ENCODE data around the gene LIPC.

LIPC gene

GRCh38 chr15:58501636-58502188 lies 69.9 kb downstream of the LIPC start:
- no peak for DNase-seq

- DNase-seq, result no peak
Observed at GRCh38 chr15:58503139-58504027, 71.6 kb downstream of the LIPC start.

DNA sequence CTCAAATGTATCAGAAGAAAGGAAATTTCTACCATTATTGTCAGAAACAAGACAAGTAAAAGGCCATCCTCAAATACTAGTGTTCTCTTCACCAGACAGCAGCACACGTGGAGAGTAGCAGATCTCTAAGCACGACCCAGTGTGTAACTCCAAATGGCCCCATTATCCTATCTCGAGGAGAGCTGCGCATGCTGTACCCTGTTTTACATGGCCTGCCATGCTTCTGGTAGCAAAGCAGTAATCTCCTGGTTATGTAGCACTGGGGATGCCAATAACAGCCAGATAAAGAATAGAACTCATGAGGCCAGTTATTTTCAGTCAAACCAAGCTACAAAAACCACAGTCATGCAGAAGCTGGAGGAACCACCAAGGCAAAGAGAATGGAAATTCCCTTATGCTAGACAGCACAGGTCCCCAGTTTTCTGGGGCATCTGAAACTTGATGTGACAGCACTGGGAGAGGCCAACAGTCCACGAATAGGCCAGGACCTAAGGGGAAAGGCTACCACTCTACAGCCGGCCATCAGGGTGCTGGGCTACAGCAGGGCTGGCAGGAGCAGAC lies 73.0 kb downstream of the LIPC start:
- DNase-seq, result no peak

DNA sequence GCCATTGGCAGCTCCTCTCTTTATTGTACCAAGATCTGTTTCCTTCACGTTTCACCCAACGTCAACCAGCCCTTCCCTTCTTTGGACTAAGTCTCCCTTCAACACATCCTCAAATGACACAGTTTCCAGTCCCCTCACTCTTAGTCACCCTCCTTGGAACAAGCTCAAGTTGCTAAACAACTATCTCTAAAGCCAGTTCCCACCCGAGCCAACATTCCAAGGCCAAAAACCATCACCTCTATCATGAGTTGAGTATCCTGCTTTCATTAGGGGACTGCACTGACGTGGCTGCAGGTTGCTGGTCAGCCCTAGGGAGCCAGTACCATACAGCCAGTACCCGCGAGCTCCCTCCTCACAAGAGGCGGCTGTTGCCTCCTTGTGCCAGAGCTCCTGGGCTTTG lies 73.8 kb downstream of the LIPC start:
- no peak for DNase-seq

DNA sequence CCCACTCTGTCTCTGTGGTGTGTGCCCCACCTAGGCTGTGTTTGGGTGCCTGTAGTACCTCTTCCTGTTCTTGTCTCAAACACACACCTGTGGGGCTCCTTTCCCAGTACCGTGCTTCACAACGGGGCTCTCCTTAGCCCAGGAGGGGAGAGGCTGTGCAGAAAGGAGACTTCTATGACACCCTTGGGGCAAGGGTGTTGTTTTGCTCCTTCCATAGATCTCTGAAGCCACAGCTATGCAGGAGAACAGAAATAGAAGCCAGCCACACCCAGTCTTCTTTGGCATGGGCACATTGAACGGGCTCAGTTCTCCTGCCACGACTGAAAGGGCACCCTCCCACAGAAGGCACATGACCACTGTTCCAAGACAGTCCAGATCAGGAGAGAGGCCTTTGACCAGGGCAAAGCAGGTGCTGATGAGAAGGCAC lies 74.3 kb downstream of the LIPC start:
- no peak for DNase-seq

DNA sequence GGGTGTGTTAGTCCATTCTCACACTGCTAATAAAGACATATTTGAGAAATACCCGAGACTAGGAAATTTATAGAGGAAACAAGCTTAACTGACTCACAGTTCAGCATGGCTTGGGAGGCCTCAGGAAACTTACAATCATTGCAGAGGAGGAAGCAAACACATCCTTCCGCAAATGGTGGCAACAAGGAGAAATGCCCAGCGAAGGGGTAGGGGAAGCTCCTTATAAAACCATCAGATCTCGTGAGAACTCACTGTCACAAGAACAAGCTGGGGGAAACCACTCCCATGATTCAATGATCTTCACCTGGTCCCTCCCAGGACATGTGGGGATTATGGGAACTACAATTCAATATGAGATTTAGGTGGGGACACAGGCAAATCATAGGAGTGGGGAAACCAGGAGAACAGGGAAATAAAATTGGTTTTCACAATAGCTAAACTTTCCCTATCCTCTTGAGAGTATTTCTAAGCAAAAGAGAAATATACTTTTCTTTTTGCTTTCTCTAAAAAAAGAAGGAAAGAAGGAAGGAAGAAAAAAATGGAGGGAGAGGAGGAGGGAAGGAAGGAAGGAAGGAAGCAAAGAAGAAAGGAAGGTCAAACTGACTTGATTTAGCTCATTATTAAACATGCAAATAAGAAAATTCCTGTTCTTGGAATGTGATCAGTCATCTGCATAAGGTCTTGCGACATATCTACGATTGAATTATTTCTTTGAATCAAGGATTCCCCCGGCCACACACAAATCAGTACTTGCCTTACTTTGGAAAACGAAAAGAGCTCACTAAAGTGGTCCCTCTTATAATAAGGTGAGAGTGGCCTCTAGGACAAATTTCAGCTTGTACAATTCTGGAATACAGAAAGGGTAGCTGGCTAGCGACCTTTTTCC lies 75.2 kb downstream of the LIPC start:
- no peak for DNase-seq

GRCh38 chr15:58509556-58509955 lies 77.8 kb downstream of the LIPC start:
- DNase-seq, result no peak

DNA sequence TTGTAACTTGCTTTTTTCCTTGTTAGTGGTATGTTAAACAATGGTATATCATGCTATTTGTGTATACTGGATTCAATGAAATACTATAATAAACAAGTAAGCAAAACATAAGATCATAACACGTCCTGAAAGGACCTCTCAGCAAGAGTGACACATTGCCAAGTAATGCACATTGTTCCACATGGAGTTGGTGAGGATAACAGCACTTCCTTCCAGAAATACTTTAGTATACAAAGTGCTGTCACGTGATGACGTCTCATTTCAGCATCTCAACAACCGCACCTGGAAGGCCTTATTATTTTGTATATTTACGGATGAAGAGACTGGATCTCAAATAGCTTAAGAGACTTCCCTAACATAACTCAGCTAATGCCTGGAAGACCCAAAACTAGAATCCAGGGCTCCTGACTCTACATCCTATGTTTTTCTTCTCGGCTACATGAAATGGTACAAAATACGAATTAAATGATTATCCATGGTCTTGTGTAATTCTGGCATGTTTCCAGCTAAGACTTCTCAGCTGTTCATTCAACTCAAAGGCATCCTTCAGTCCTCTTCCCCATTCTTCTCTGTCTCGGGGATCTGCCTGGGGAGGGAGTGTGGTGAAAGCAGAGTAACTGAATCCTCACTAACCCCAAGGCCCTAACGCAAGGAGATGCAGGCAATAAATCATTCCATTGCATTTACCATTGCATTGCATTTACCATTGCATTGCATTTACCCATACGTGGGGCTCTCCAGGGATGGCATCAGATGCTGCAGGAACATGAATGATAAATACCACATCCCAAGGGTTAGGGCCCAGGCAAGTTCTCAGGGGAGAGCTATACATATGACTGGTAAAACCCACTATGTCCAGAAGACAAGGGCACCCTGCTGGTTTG lies 79.2 kb downstream of the LIPC start:
- no peak for DNase-seq

DNA sequence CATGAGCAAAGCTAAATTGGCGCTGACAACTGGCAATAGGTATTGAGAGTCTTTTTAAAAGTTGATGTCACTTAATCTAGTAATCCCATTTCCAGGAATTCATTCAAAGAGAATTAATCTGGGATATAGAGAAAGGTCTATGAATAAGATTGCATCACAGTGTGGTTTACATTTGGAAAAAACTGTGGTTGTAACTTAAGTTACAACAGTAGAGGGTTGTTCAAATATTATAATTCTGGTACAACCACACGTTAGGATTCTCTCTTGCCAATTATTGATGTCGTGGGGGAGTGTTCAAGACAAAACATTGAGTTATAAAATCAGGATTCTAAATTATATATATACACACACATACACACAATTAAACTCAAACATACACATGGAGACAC lies 79.8 kb downstream of the LIPC start:
- DNase-seq, result no peak

- no peak for DNase-seq
Observed at GRCh38 chr15:58512522-58512921, 80.7 kb downstream of the LIPC start.

- no peak for DNase-seq
Observed at GRCh38 chr15:58513008-58513407, 81.2 kb downstream of the LIPC start.

DNA sequence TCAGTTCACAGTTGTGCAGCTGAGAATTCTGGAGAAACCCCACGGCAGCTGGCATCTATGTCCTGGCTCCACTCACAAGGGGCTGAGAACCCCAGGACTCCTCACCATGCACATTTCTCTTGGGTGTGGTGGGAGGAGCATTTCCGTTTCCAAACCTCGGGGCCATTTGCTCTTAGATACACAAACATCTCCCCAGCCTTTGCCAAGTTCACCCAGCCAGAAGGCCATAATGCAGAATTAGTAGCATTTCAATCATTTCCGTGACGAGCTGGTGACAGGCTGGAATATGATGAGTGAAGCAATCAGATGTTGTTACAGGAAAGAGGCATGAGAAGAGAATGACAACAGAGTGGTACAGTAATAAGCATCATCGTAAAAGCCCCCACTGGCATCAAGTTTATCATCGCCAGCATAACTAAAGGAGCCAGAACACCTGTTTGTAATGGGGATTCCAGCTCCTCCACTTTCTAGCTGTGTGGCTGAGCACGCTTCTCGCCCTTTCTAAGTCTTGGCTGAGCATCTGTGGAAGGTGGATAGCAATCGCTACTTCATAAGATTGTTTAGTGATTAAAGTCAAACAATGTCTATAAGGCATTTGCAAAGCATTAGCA lies 82.0 kb downstream of the LIPC start:
- DNase-seq, result no peak

DNA sequence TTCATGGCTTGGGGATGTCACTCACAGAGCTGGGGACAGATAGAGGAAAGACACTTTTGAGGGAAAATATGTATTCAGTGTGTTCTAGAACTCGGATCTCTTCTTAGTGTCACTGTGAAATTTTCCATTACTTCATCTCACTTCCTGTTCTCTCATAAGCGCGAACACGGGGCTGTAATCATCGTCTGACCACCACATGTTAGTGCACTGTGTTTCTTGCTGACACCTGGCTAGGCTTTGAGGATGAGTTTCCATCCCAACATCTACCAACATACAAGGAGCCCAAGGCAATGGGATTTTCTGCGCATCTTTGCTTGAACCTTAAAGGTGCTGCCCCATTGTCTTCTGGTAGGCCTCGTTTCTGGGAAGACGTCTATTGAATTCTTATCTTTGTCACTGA lies 84.0 kb downstream of the LIPC start:
- no peak for DNase-seq

DNA sequence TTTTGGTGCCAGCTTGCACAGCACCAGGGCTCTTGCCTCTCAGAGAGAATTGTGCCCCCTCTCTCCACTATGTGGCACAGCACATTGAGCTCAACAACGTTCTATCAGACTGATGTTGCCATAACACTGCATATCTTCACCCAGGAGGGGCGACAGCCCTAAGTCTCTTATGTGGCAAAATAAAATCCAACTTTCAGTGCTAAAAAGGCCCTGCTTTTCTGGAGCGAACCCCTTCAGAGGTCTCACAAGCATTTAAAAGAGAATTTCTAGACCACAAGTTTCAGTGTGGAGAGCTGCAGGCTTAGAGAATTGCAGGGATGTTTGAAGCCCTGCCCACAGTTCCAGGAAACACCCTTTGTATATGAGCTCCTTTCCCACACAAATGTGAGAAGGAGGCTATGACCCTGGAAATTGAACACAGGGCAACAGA lies 85.5 kb downstream of the LIPC start:
- DNase-seq, result no peak

DNA sequence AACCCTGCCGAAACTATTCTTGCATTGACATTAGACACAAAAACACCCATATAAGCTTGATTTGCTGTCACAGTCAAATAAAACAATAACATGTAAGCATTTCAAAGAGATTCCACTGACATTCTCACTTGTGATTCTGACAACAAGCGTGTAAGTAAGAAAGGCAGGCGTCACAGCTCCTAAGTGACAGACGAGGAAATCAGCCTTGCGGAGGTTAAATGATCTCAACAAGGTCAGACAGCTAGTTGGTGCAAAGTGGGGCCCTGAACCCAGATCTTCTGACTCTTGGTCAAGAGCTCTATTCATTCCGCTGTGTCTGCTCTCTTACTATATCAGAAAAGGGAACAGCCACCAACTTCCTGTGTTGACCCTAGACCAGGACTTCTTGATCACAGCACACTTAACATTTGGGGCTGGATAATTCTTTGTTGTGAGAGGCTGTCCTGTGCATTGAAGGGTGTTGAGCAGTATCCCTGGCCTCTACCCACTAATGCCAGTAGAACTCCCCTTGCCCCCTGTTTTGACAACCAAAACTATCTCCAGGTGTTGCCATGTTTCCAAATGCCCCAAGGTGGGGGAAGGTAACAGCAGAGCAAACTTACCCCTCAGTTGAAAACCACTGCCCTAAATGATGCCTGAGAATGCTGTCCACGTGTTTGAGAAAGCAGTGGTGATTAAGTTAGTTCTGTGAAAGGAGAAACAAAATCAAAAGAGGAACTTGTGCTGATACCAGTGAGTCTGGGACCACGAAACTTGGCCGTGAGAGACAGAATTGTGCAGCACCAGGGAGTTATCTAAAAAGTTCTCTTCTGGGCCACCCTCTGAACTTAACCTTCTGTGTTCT lies 86.1 kb downstream of the LIPC start:
- DNase-seq, result no peak

DNA sequence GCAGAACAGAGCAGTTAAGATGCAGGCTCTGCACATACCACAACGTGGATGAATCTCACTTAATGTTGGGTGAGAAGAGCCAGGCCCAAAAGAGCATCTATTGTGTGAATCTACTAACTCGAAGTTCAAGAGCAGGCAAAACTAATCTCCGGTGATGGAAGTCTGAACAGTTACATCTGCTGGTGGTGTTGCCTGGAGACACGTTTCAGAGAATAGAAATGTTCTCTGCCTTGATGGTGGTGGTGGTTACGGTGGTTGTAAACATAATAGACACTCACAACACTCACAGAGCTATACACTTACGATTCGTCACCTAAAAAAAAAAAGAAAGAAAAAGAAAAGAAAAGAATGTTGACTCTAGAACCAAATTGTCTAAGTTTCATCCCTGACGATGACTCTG lies 86.8 kb downstream of the LIPC start:
- DNase-seq, result no peak

- no peak for DNase-seq
Observed at GRCh38 chr15:58519516-58519915, 87.7 kb downstream of the LIPC start.

DNA sequence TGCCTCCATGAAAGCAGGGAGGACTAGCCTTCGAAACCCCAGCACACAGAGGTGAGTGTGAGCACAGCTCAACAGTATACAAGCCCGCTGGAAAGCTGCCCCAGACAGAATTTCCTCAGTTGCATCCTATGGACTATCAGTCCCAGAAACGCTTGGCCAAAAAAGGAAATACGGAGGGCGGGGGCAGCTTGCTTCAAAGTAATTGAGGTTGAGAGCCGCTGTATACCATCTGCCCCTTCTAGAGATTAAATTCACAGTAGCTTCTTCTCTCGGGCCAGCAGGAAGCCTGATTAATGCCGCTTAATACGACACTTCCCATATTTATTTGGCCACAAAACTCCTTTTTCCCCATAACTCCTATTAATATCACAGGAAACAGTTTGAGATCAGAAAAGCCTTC lies 88.7 kb downstream of the LIPC start:
- no peak for DNase-seq

DNA sequence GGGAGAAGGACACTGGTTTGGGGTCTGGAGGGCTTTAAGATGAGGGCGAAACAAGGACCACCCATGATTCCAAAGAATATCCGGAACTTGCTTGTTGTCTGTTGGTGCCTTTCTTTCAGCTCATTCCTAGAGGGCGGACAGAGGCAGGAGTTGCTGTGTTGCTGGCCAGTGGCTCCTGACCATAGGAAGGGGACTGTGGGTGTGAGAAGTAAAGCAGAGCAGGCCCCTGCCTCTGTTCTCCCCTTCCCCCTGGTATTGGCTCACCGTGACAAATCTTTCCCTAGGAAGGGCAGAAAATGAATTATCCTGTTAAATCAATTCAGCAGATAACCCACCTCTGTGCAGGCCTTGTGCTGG lies 89.1 kb downstream of the LIPC start:
- no peak for DNase-seq

- no peak for DNase-seq
Observed at GRCh38 chr15:58521293-58521991, 89.7 kb downstream of the LIPC start.

Measured in amniotic stem cell (primary cell).